ENCODE results near the gene CEACAM19.
"Not testable (repeated sequence)": the region's sequence is repeated elsewhere in the genome, so short reads cannot be mapped to it uniquely, and the experiment has no call there.

The CEACAM19 gene

GRCh38 chr19:44671400-44671799 lies at the start of gene CEACAM19:
Gene CEACAM19, plus strand, starts transcription at chr19:44671482. Its CDS starts 450 bp downstream, at chr19:44671932.
- H3K4me1 ChIP-seq (ENCODE audit: insufficient read depth, insufficient read length), result peaks cover 5% of the 10 kb centered on the region
- no peak within 1 kb of the TSS for H3K4me3 ChIP-seq (ENCODE audit: insufficient read length, low read depth)
- peaks cover 5% of the 10 kb centered on the region for H3K36me3 ChIP-seq (ENCODE audit: insufficient read depth, insufficient read length, low read length)
- H3K27me3 ChIP-seq (ENCODE audit: insufficient read depth, insufficient read length), result no peaks in the 10 kb centered on the region
- TF ChIP-seq SUZ12 (IDR thresholded peaks at IDR 0.05; ENCODE audit: extremely low read depth, insufficient read depth, insufficient read length), result no peak
- no peak for DNase-seq (ENCODE audit: low read depth, low spot score)
- no peaks in the 10 kb centered on the region for H3K9me3 ChIP-seq (ENCODE audit: insufficient read depth, low read length)
- H3K9ac ChIP-seq (ENCODE audit: insufficient read length, low read depth), result no peak within 1 kb of the TSS

GRCh38 chr19:44623080-44623479 lies 48.2 kb upstream of the CEACAM19 start:
- TF ChIP-seq ZNF274 (IDR thresholded peaks at IDR 0.05; ENCODE audit: low read depth, low read length), result no peak
- no peak for TF ChIP-seq SUZ12 (IDR thresholded peaks at IDR 0.05; ENCODE audit: extremely low read depth, insufficient read depth, insufficient read length)
- no peak for TF ChIP-seq YY1 (IDR thresholded peaks at IDR 0.05; ENCODE audit: insufficient read depth, insufficient read length)
- H3K36me3 ChIP-seq (ENCODE audit: insufficient read depth, insufficient read length, low read length), result no peaks in the 10 kb centered on the region
- H3K9ac ChIP-seq (ENCODE audit: insufficient read length, low read depth), result no peak overlapping the region
- no peak overlapping the region for H3K4me3 ChIP-seq (ENCODE audit: insufficient read length, low read depth)
- H3K4me1 ChIP-seq (ENCODE audit: insufficient read depth, insufficient read length), result no peaks in the 10 kb centered on the region
- no peaks in the 10 kb centered on the region for H3K27me3 ChIP-seq (ENCODE audit: insufficient read depth, insufficient read length)
- H3K9me3 ChIP-seq (ENCODE audit: insufficient read depth, low read length), result peaks cover 4% of the 10 kb centered on the region; the same call in 1 of the 2 replicates
- DNase-seq (ENCODE audit: low read depth, low spot score), result no peak

- peaks cover 4% of the 10 kb centered on the region; the same call in 1 of the 2 replicates for H3K9me3 ChIP-seq (ENCODE audit: insufficient read depth, low read length)
- no peak for TF ChIP-seq SUZ12 (IDR thresholded peaks at IDR 0.05; ENCODE audit: extremely low read depth, insufficient read depth, insufficient read length)
- TF ChIP-seq ZNF274 (IDR thresholded peaks at IDR 0.05; ENCODE audit: low read depth, low read length), result no peak
- no peak for TF ChIP-seq YY1 (IDR thresholded peaks at IDR 0.05; ENCODE audit: insufficient read depth, insufficient read length)
Measured at GRCh38 chr19:44623626-44624025, 47.7 kb upstream of the CEACAM19 start.

GRCh38 chr19:44624840-44625354 lies 46.4 kb upstream of the CEACAM19 start:
- H3K9me3 ChIP-seq (ENCODE audit: insufficient read depth, low read length), result peaks cover 4% of the 10 kb centered on the region; the same call in 1 of the 2 replicates
- no peaks in the 10 kb centered on the region for H3K36me3 ChIP-seq (ENCODE audit: insufficient read depth, insufficient read length, low read length)
- H3K4me3 ChIP-seq (ENCODE audit: insufficient read length, low read depth), result no peak overlapping the region
- DNase-seq (ENCODE audit: low read depth, low spot score), result no peak
- no peaks in the 10 kb centered on the region for H3K4me1 ChIP-seq (ENCODE audit: insufficient read depth, insufficient read length)
- H3K9ac ChIP-seq (ENCODE audit: insufficient read length, low read depth), result no peak overlapping the region
- H3K27me3 ChIP-seq (ENCODE audit: insufficient read depth, insufficient read length), result no peaks in the 10 kb centered on the region
- TF ChIP-seq YY1 (IDR thresholded peaks at IDR 0.05; ENCODE audit: insufficient read depth, insufficient read length), result no peak
- no peak for TF ChIP-seq ZNF274 (IDR thresholded peaks at IDR 0.05; ENCODE audit: low read depth, low read length)

More at GRCh38 chr19:44623626-44624025, 47.7 kb upstream of the CEACAM19 start:
- DNase-seq (ENCODE audit: low read depth, low spot score), result no peak
- Histone ChIP-seq H3K4me1 (ENCODE audit: insufficient read depth, insufficient read length) (no peaks in the 10 kb centered on the region), H3K9ac (ENCODE audit: insufficient read length, low read depth) (no peak overlapping the region), H3K36me3 (ENCODE audit: insufficient read depth, insufficient read length, low read length) (no peaks in the 10 kb centered on the region), H3K4me3 (ENCODE audit: insufficient read length, low read depth) (no peak overlapping the region), H3K27me3 (ENCODE audit: insufficient read depth, insufficient read length) (no peaks in the 10 kb centered on the region)

GRCh38 chr19:44625637-44626036 lies 45.6 kb upstream of the CEACAM19 start:
- H3K9me3 ChIP-seq (ENCODE audit: insufficient read depth, low read length); H3K4me1 ChIP-seq (ENCODE audit: insufficient read depth, insufficient read length); H3K36me3 ChIP-seq (ENCODE audit: insufficient read depth, insufficient read length, low read length): not testable (repeated sequence)

GRCh38 chr19:44626048-44626624 lies 45.1 kb upstream of the CEACAM19 start:
- Histone ChIP-seq H3K36me3 (ENCODE audit: insufficient read depth, insufficient read length, low read length) (peaks cover 4% of the 10 kb centered on the region), H3K27me3 (ENCODE audit: insufficient read depth, insufficient read length) (no peaks in the 10 kb centered on the region), H3K9ac (ENCODE audit: insufficient read length, low read depth) (no peak overlapping the region), H3K4me3 (ENCODE audit: insufficient read length, low read depth) (no peak overlapping the region), H3K4me1 (ENCODE audit: insufficient read depth, insufficient read length) (no peaks in the 10 kb centered on the region), H3K9me3 (ENCODE audit: insufficient read depth, low read length) (peaks cover 4% of the 10 kb centered on the region; the same call in 1 of the 2 replicates)
- no peak for DNase-seq (ENCODE audit: low read depth, low spot score)
- TF ChIP-seq ZNF274 (IDR thresholded peaks at IDR 0.05; ENCODE audit: low read depth, low read length), result no peak
- TF ChIP-seq SUZ12 (IDR thresholded peaks at IDR 0.05; ENCODE audit: extremely low read depth, insufficient read depth, insufficient read length), result no peak
- no peak for TF ChIP-seq YY1 (IDR thresholded peaks at IDR 0.05; ENCODE audit: insufficient read depth, insufficient read length)

More at GRCh38 chr19:44625637-44626036, 45.6 kb upstream of the CEACAM19 start:
- H3K27me3 ChIP-seq (ENCODE audit: insufficient read depth, insufficient read length); DNase-seq (ENCODE audit: low read depth, low spot score); H3K4me3 ChIP-seq (ENCODE audit: insufficient read length, low read depth); H3K9ac ChIP-seq (ENCODE audit: insufficient read length, low read depth): not testable (repeated sequence)

- Histone ChIP-seq H3K9ac (ENCODE audit: insufficient read length, low read depth) (no peak overlapping the region), H3K27me3 (ENCODE audit: insufficient read depth, insufficient read length) (no peaks in the 10 kb centered on the region), H3K4me1 (ENCODE audit: insufficient read depth, insufficient read length) (no peaks in the 10 kb centered on the region), H3K4me3 (ENCODE audit: insufficient read length, low read depth) (no peak overlapping the region), H3K36me3 (ENCODE audit: insufficient read depth, insufficient read length, low read length) (peaks cover 4% of the 10 kb centered on the region), H3K9me3 (ENCODE audit: insufficient read depth, low read length) (peaks cover 4% of the 10 kb centered on the region; the same call in 1 of the 2 replicates)
- TF ChIP-seq YY1 (IDR thresholded peaks at IDR 0.05; ENCODE audit: insufficient read depth, insufficient read length), result no peak
- TF ChIP-seq ZNF274 (IDR thresholded peaks at IDR 0.05; ENCODE audit: low read depth, low read length), result no peak
- TF ChIP-seq SUZ12 (IDR thresholded peaks at IDR 0.05; ENCODE audit: extremely low read depth, insufficient read depth, insufficient read length), result no peak
- no peak for DNase-seq (ENCODE audit: low read depth, low spot score)
Measured at GRCh38 chr19:44627631-44628030, 43.7 kb upstream of the CEACAM19 start.

Data from NT2/D1 (cell line).